Urothelium cell line (cell line): ENCODE measurements around the gene ACYP1.

Experiments used
- DNase-seq: peaks from one replicate; pipeline ENCODE4 v3.0.0; 2011; ENCODE audit warnings: low spot score, mixed read lengths
- FAIRE-seq: peaks from 2 replicates; lab custom pipeline; 2011; peaks lifted over from hg19 to GRCh38; lab: Jason Lieb, UNC

ACYP1 gene

GRCh38 chr14:75063491-75064204, at the start of gene ACYP1:
TSS of gene ACYP1 (minus strand) at chr14:75064024. CDS start at chr14:75063553, 471 bp downstream.
- DNase-seq (peak; percentile 99), FAIRE-seq (no peak)

GRCh38 chr14:75109877-75110276, 46.1 kb upstream of the ACYP1 start:
- no peak for DNase-seq
- peak; percentile 56 for FAIRE-seq

GRCh38 chr14:75107186-75107585, 43.4 kb upstream of the ACYP1 start:
- FAIRE-seq: no peak
- DNase-seq: no peak

GRCh38 chr14:75101491-75101890, 37.7 kb upstream of the ACYP1 start:
- FAIRE-seq (no peak), DNase-seq (no peak)

- no peak for FAIRE-seq
- DNase-seq: no peak
These were observed 34.9 kb upstream of the ACYP1 start for GRCh38 chr14:75098682-75099081.

- FAIRE-seq: no peak
- DNase-seq: no peak
These were observed 34.4 kb upstream of the ACYP1 start for GRCh38 chr14:75098212-75098611.

- no peak for FAIRE-seq
- no peak for DNase-seq
These were observed 33.1 kb upstream of the ACYP1 start for GRCh38 chr14:75096959-75097358.

GRCh38 chr14:75095690-75096089, 31.9 kb upstream of the ACYP1 start:
- FAIRE-seq (no peak), DNase-seq (no peak)

- FAIRE-seq (no peak), DNase-seq (no peak)
These were observed 31.1 kb upstream of the ACYP1 start for GRCh38 chr14:75094896-75095295.

- FAIRE-seq: no peak
- DNase-seq: no peak
These were observed 28.9 kb upstream of the ACYP1 start for GRCh38 chr14:75092698-75093097.

GRCh38 chr14:75091251-75091650, 27.4 kb upstream of the ACYP1 start:
- DNase-seq (no peak), FAIRE-seq (no peak)

- FAIRE-seq: no peak
- no peak for DNase-seq
These were observed 26.5 kb upstream of the ACYP1 start for GRCh38 chr14:75090353-75090752.

- DNase-seq (peak; percentile 66), FAIRE-seq (peak; percentile 79)
These were observed 24.9 kb upstream of the ACYP1 start for GRCh38 chr14:75088566-75089373.

GRCh38 chr14:75088153-75088552, 24.3 kb upstream of the ACYP1 start:
- DNase-seq (no peak), FAIRE-seq (no peak)

GRCh38 chr14:75084513-75084912, 20.7 kb upstream of the ACYP1 start:
- DNase-seq (no peak), FAIRE-seq (peak; percentile 55)

GRCh38 chr14:75083271-75083670, 19.4 kb upstream of the ACYP1 start:
- FAIRE-seq (no peak), DNase-seq (no peak)

GRCh38 chr14:75081660-75082229, 17.9 kb upstream of the ACYP1 start:
- no peak for FAIRE-seq
- no peak for DNase-seq

- FAIRE-seq (no peak), DNase-seq (no peak)
These were observed 15.7 kb upstream of the ACYP1 start for GRCh38 chr14:75079521-75079920.

- no peak for DNase-seq
- FAIRE-seq: no peak
These were observed 14.0 kb upstream of the ACYP1 start for GRCh38 chr14:75077794-75078193.

GRCh38 chr14:75070383-75070782, 6.6 kb upstream of the ACYP1 start:
- DNase-seq (no peak), FAIRE-seq (no peak)

GRCh38 chr14:75069811-75070145, 6.0 kb upstream of the ACYP1 start:
- no peak for FAIRE-seq

More at GRCh38 chr14:75069811-75070145, 6.0 kb upstream of the ACYP1 start:
- DNase-seq: no peak
